NCI-H1694 treated with DMSO at 0.1 percent for 48 hours (cell line): ENCODE results near the gene GOLT1B.
"Not testable (repeated sequence)": the region's sequence is repeated elsewhere in the genome, so short reads cannot be mapped to it uniquely, and the experiment has no call there.

Experiments
- DNase-seq: peaks from one replicate; lab custom pipeline; 2025; lab: John Stamatoyannopoulos, UW

The GOLT1B gene

GRCh38 chr12:21501258-21502163, at the start of gene GOLT1B, which contains the start of gene RECQL:
GOLT1B (plus strand) TSS chr12:21501789; CDS start chr12:21501924, 135 bp downstream.
RECQL (minus strand) TSS chr12:21501635; CDS start chr12:21499570, 2,065 bp downstream.
- DNase-seq = peak; percentile 99

GRCh38 chr12:21453312-21453852, 48.2 kb upstream of the GOLT1B start:
- DNase-seq = no peak

GRCh38 chr12:21456291-21456780, 45.3 kb upstream of the GOLT1B start:
- DNase-seq = no peak

- DNase-seq = no peak
Measured at GRCh38 chr12:21459474-21459873, 42.1 kb upstream of the GOLT1B start.

GRCh38 chr12:21467334-21467733, 34.3 kb upstream of the GOLT1B start:
- DNase-seq = not testable (repeated sequence)

GRCh38 chr12:21471294-21471693, 30.3 kb upstream of the GOLT1B start:
- DNase-seq = no peak

GRCh38 chr12:21472197-21472823, 29.3 kb upstream of the GOLT1B start:
- no peak for DNase-seq

- no peak for DNase-seq
Measured at GRCh38 chr12:21475552-21475951, 26.0 kb upstream of the GOLT1B start.

- DNase-seq = no peak
Measured at GRCh38 chr12:21476949-21477348, 24.6 kb upstream of the GOLT1B start.

GRCh38 chr12:21478756-21479455, 22.7 kb upstream of the GOLT1B start:
- no peak for DNase-seq

- peak; percentile 36 for DNase-seq
Measured at GRCh38 chr12:21483531-21483930, 18.1 kb upstream of the GOLT1B start.

- no peak for DNase-seq
Measured at GRCh38 chr12:21485998-21486397, 15.6 kb upstream of the GOLT1B start.

- no peak for DNase-seq
Measured at GRCh38 chr12:21499765-21500164, 1.8 kb upstream of the GOLT1B start.

GRCh38 chr12:21500786-21501257, 767 bp upstream of the GOLT1B start:
- DNase-seq = no peak

GRCh38 chr12:21502164-21502496, 541 bp downstream of the GOLT1B start:
- no peak for DNase-seq

- no peak for DNase-seq
Measured at GRCh38 chr12:21502872-21503271, 1.3 kb downstream of the GOLT1B start.

GRCh38 chr12:21505888-21506287, 4.3 kb downstream of the GOLT1B start:
- DNase-seq = no peak

GRCh38 chr12:21507849-21508248, 6.3 kb downstream of the GOLT1B start:
- no peak for DNase-seq

GRCh38 chr12:21509768-21510167, 8.2 kb downstream of the GOLT1B start:
- DNase-seq = no peak

- no peak for DNase-seq
Measured at GRCh38 chr12:21516281-21516680, 14.7 kb downstream of the GOLT1B start.

GRCh38 chr12:21518451-21518850, 16.9 kb downstream of the GOLT1B start:
- no peak for DNase-seq

GRCh38 chr12:21521541-21521940, 20.0 kb downstream of the GOLT1B start:
- DNase-seq = no peak
